TTC549 (cell line): ENCODE data around the gene TMEM141.

Source experiments
- FAIRE-seq: peaks from 2 replicates; lab custom pipeline; 2012; peaks lifted over from hg19 to GRCh38; lab: Jason Lieb, UNC

TMEM141 gene

GRCh38 chr9:136814725-136815421 is 23.7 kb downstream of the TMEM141 start:
- no peak for FAIRE-seq

GRCh38 chr9:136815422-136815782 is 24.3 kb downstream of the TMEM141 start:
- FAIRE-seq = no peak

- no peak for FAIRE-seq
Observed at GRCh38 chr9:136820971-136821825, 30.1 kb downstream of the TMEM141 start.

GRCh38 chr9:136821826-136822544 is 30.8 kb downstream of the TMEM141 start:
- no peak for FAIRE-seq

GRCh38 chr9:136823136-136824046 is 32.2 kb downstream of the TMEM141 start:
- no peak for FAIRE-seq

- FAIRE-seq = no peak
Observed at GRCh38 chr9:136824496-136825225, 33.5 kb downstream of the TMEM141 start.

GRCh38 chr9:136825295-136826187 is 34.4 kb downstream of the TMEM141 start:
- FAIRE-seq = no peak

- no peak for FAIRE-seq
Observed at GRCh38 chr9:136826188-136826541, 35.0 kb downstream of the TMEM141 start.

GRCh38 chr9:136826703-136827582 is 35.8 kb downstream of the TMEM141 start:
- no peak for FAIRE-seq

- no peak for FAIRE-seq
Observed at GRCh38 chr9:136827794-136828473, 36.8 kb downstream of the TMEM141 start.

GRCh38 chr9:136828474-136829140 is 37.5 kb downstream of the TMEM141 start:
- no peak for FAIRE-seq

- no peak for FAIRE-seq
Observed at GRCh38 chr9:136829412-136829811, 38.3 kb downstream of the TMEM141 start.

GRCh38 chr9:136829981-136830885 is 39.1 kb downstream of the TMEM141 start:
- FAIRE-seq = no peak

- FAIRE-seq = no peak
Observed at GRCh38 chr9:136831002-136831719, 40.0 kb downstream of the TMEM141 start.

- FAIRE-seq = no peak
Observed at GRCh38 chr9:136831720-136832104, 40.6 kb downstream of the TMEM141 start.

- no peak for FAIRE-seq
Observed at GRCh38 chr9:136832581-136832980, 41.4 kb downstream of the TMEM141 start.
